K562 (cell line): ENCODE measurements around the gene FBXL12. TPM values are rescaled to one million over a fixed set of nuclear protein-coding genes. Genes with fewer than 3 reads are reported as not detected.

Experiments
- BRF2 ChIP-seq: IDR thresholded peaks from 3 replicates; pipeline ENCODE4 v1.6.1; 2011; ENCODE audit warnings: borderline replicate concordance, mild to moderate bottlenecking; ENCODE audit not compliant: insufficient read length, insufficient read depth
- CTBP1 ChIP-seq: fragments of 450-650 bp; IDR thresholded peaks from 2 replicates; pipeline ENCODE4 v1.6.1; 2016; ENCODE audit warnings: borderline replicate concordance
- E4F1 ChIP-seq: fragments of 250-450 bp; sonication (Bioruptor Pico); IDR thresholded peaks from 2 replicates; pipeline ENCODE4 v1.5.0; 2021; ENCODE audit warnings: mild to moderate bottlenecking, borderline replicate concordance
- EWSR1 ChIP-seq: fragments of 450-650 bp; IDR thresholded peaks from 2 replicates; pipeline ENCODE4 v1.6.1; 2018; ENCODE audit warnings: borderline replicate concordance, mild to moderate bottlenecking, low read depth, moderate library complexity; ENCODE audit not compliant: partially characterized antibody
- FOXJ3 ChIP-seq: sonication (generic); formaldehyde crosslinking; IDR thresholded peaks from 2 replicates; pipeline ENCODE4 v1.4.0; 2020; ENCODE audit warnings: mild to moderate bottlenecking, missing genetic modification reagents
- HDAC8 ChIP-seq: fragments of 450-650 bp; IDR thresholded peaks from 2 replicates; pipeline ENCODE4 v1.6.1; 2016; ENCODE audit warnings: mild to moderate bottlenecking, missing genetic modification characterization, moderate library complexity, missing compliant biosample characterization
- KDM4B ChIP-seq, 2 experiments: fragments of 450-650 bp in 1 of 2; sonication (generic) in 1 of 2; IDR thresholded peaks; 2 replicates each; pipeline ENCODE4 v1.6.1; 2016 to 2017; ENCODE audit warnings: borderline replicate concordance in 2 of 2, antibody characterized with exemption in 1 of 2, low read depth in 1 of 2, mild to moderate bottlenecking in 1 of 2
- KLF6 ChIP-seq: fragments of 250-450 bp; sonication (Bioruptor Pico); IDR thresholded peaks from 2 replicates; pipeline ENCODE4 v1.4.0; 2020; ENCODE audit warnings: mild to moderate bottlenecking, moderate library complexity, borderline replicate concordance
- MCM7 ChIP-seq, 2 experiments: fragments of 450-650 bp; IDR thresholded peaks; 2 replicates each; pipeline ENCODE4 v1.6.1; 2016 to 2018
- MYC ChIP-seq, 2 experiments: fragments of 250-450 bp in 1 of 2; sonication (Bioruptor Pico) in 1 of 2; IDR thresholded peaks; 2 replicates each; pipeline versions ENCODE4 v1.5.1 to v1.6.1; 2012 to 2021; ENCODE audit warnings: low read depth in 2 of 2, borderline replicate concordance in 1 of 2, improper control_type of control experiment in 1 of 2, low read length in 1 of 2, mild to moderate bottlenecking in 1 of 2, moderate library complexity in 1 of 2
- NFRKB ChIP-seq: fragments of 450-650 bp; IDR thresholded peaks from 2 replicates; pipeline ENCODE4 v1.6.1; 2016; ENCODE audit warnings: low read depth
- NFYB ChIP-seq: IDR thresholded peaks from 2 replicates; pipeline ENCODE4 v1.6.1; 2011; ENCODE audit warnings: mild to moderate bottlenecking, moderate library complexity; ENCODE audit not compliant: insufficient read length; ENCODE audit errors: extremely low read depth
- NRF1 ChIP-seq, 2 experiments: fragments of 450-650 bp; IDR thresholded peaks in 1 of 2; conservative IDR thresholded peaks in 1 of 2; 2 replicates each; pipeline ENCODE4 v1.6.1; 2014; ENCODE audit warnings: mild to moderate bottlenecking in 2 of 2
- RB1 ChIP-seq: fragments of 450-650 bp; IDR thresholded peaks from 2 replicates; pipeline ENCODE4 v1.6.1; 2017; ENCODE audit warnings: low read depth, mild to moderate bottlenecking
- RFX5 ChIP-seq: IDR thresholded peaks from 2 replicates; pipeline ENCODE4 v1.6.1; 2011; ENCODE audit warnings: low read depth, mild to moderate bottlenecking, improper control_type of control experiment, low read length
- SIRT6 ChIP-seq: IDR thresholded peaks from one replicate; pipeline ENCODE4 v1.6.1; 2012; ENCODE audit warnings: low read depth, mild to moderate bottlenecking, control low read depth, inconsistent platforms, low read length, moderate library complexity
- SMAD4 ChIP-seq: fragments of 250-450 bp; sonication (Bioruptor Pico); conservative IDR thresholded peaks from 2 replicates; pipeline ENCODE4 v1.8.0; 2021; ENCODE audit warnings: inconsistent platforms, mild to moderate bottlenecking, moderate library complexity
- ZNF3 ChIP-seq: fragments of 250-450 bp; sonication (Bioruptor Pico); IDR thresholded peaks from 2 replicates; pipeline ENCODE4 v1.5.0; 2021; ENCODE audit warnings: mild to moderate bottlenecking, moderate library complexity
- ZNF699 ChIP-seq: fragments of 250-450 bp; sonication (Bioruptor Pico); IDR thresholded peaks from 2 replicates; pipeline ENCODE4 v1.8.0; 2021; ENCODE audit warnings: mild to moderate bottlenecking, moderate library complexity; ENCODE audit not compliant: insufficient replicate concordance
- polyA plus RNA-seq, 8 experiments: library from polyadenylated mRNA; depleted of rRNA in 4 of 8; stranded (reverse) in 5 of 8; unstranded in 3 of 8; fragments of >200 nt; fragmentation: Nextera tagmentation in 2 of 8; fragmentation: Illumina TruSeq in 1 of 8; extraction: Ambion mirVana in 2 of 8; extraction: Trizol in 1 of 8; gene quantifications; 2 replicates each; pipeline versions ENCODE4 v1.2.1 to v1.2.3, GENCODE V29; 2011 to 2014; ENCODE audit warnings: inconsistent platforms in 1 of 8, missing spikeins in 1 of 8
- total RNA-seq, 7 experiments: library from RNA; depleted of rRNA in 6 of 7; stranded (reverse); fragments of >200 nt in 6 of 7; fragmentation: Illumina TruSeq in 2 of 7; extraction: Trizol in 2 of 7; gene quantifications; 2 replicates each; pipeline versions ENCODE4 v1.2.1 to v1.2.3, GENCODE V29; 2011 to 2021; ENCODE audit warnings: low replicate concordance in 1 of 7

Gene FBXL12
- total and polyA plus RNA-seq, 9 of the 15 experiments (the other 6 are each of a cell fraction or from before 2014, with no cell fraction given), result 2.7 to 40.5 (median 26.5) TPM

DNA sequence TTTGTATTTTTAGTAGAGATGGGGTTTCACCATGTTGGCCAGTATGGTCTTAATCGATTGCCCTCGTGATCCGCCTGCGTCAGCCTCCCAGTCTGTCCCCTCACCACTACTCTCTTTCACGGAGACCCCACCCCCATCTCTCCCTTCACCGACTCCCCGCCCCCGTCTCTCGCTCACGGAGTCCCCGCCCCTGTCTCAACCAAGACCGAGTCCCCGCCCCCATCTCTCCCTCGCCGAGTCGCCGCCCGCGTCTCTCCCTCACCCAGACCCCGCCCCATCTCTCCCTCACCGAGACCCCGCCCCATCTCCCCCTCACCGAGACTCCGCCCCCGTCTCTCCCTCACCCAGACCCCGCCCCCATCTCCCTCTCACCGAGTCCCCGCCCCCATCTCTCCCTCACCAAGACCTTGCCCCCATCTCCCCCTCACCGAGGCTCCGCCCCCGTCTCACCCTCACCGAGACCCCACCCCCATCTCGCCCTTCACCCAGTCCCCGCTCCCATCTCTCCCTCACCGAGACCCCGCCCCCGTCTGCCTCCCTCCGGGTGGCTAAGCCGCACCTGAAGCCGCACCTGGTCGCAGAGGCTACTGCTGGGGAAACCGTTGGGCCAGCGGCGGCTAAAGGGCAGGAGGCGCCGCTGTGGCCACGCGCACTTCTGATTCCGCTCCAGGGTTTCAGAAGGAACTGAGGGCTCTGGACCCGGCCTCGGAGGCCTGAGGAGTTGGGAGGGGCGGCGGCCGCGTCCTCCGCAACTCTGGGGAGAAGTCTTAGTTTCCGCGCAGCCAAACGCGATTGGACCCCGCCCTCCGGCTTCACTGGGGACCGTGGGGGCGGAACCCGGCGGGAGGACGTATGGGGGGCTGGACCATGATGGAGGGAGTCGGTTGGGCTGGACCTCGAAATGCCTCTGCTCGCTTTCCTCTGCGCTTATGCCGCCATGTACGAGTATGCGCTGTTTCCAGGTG, 33.2 kb downstream of the FBXL12 start (continued):
- peak; percentile 84 to 85 for TF ChIP-seq NRF1 (conservative IDR thresholded peaks at IDR 0.05 in 1 of 2, IDR thresholded peaks at IDR 0.05 in 1 of 2)
- no peak for TF ChIP-seq KDM4B (IDR thresholded peaks at IDR 0.05; ENCODE audit: borderline replicate concordance in 2 of 2, low read depth in 1 of 2)
- TF ChIP-seq NFYB, result peak; percentile 25
- TF ChIP-seq RB1, result peak; percentile 35; the same call in 1 of the 2 replicates
- no peak for TF ChIP-seq E4F1
- TF ChIP-seq ZNF699 (CRISPR knock-in tag), result no peak
- peak; percentile 71 for TF ChIP-seq MYC (IDR thresholded peaks at IDR 0.05; ENCODE audit: low read depth, low read length)
- 0 out of 2 replicates have a peak, but pooled peaks have one; percentile 36 for TF ChIP-seq MYC (CRISPR knock-in tag; IDR thresholded peaks at IDR 0.05; ENCODE audit: borderline replicate concordance, low read depth)
- TF ChIP-seq ZNF3 (CRISPR knock-in tag), result no peak
- TF ChIP-seq SMAD4 (CRISPR knock-in tag), result peak; percentile 77
- no peak for TF ChIP-seq MCM7 (IDR thresholded peaks at IDR 0.05)
- no peak for TF ChIP-seq RFX5
- TF ChIP-seq BRF2, result no peak
- peak; percentile 49; the same call in 1 of the 2 replicates for TF ChIP-seq KLF6 (CRISPR knock-in tag)
- TF ChIP-seq HDAC8, result no peak
- TF ChIP-seq SIRT6, result no peak
- no peak for TF ChIP-seq EWSR1
- peak; percentile 95 for TF ChIP-seq CTBP1
- TF ChIP-seq FOXJ3 (CRISPR knock-in tag), result no peak
- no peak; the same call in 1 of the 2 replicates for TF ChIP-seq NFRKB
